ENCODE measurements around the gene CHADL. TPM values are rescaled to one million over a fixed set of nuclear protein-coding genes. Genes with fewer than 3 reads are reported as not detected.

The CHADL gene
- total and polyA plus RNA-seq, 2 of the 8 experiments (the other 6 are each of a cell fraction or from before 2014, with no cell fraction given): 0.78 to 1.4 TPM

DNA sequence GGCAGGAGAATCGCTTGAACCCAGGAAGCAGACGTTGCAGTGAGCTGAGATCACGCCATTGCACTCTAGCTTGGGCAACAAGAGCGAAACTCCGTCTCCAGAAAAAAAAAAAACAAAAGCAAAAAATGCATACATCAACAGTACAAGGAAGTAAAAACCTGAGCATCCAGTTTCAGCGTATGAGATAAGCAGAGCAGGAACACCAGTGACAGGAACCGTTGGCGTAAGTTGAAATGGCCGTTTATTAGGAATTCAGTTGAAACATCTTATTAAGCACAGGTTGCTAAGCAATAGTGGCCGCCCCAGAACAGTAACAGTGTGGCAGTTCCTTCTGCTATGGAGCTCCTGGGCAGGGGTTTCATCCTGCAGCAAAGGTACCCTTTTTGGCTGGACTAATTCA lies 39.6 kb downstream of the CHADL start:
- no peak overlapping the region for H2BK5ac ChIP-seq (ENCODE audit: low read depth, low read length)
- 89% methylated on average over 10 of the region's 10 CpGs; no CpG with 5 or more reads in 1 of the 2 experiments for WGBS, 2 experiments (ENCODE audit: extremely low coverage in 1 of 2, insufficient coverage in 1 of 2, insufficient read length in 1 of 2, insufficient replicate concordance in 2 of 2, low coverage in 1 of 2, low lambda C conversion rate in 2 of 2, missing lambda C conversion rate in 1 of 2)
- no peak overlapping the region for H3K4ac ChIP-seq (replicated peaks; ENCODE audit: insufficient read length, low read depth, low read length)
- H3K27ac ChIP-seq (ENCODE audit: low read depth, low read length): no peak overlapping the region
- no peak overlapping the region for H2BK120ac ChIP-seq (replicated peaks; ENCODE audit: low read depth, low read length)
- no peak overlapping the region for H2AK5ac ChIP-seq (ENCODE audit: low read depth, low read length)
- H3K9me3 ChIP-seq (ENCODE audit: insufficient read depth in 2 of 2, low read depth in 1 of 2, low read length in 1 of 2): no peaks in the 10 kb centered on the region
- peaks cover 0 to 20% (median 14%) of the 10 kb centered on the region in 4 experiments; a peak in 6 of 7 replicates for H3K27me3 ChIP-seq (replicated peaks in 1 of 4; ENCODE audit: control insufficient read depth in 3 of 4, extremely low read depth in 1 of 4, insufficient read depth in 3 of 4, low read length in 3 of 4)
- ChIA-PET POLR2A (ENCODE audit: partially characterized antibody) (interaction anchor here (1.3 to 1.4 kb wide), 2 partner anchors 11 to 25 kb away, joined by 4 to 5 read pairs; no protein-coding TSS in a partner anchor), CTCF (ENCODE audit: partially characterized antibody) (interaction anchor here (1.4 to 3.4 kb wide), 2 partner anchors 10 to 36 kb away, joined by 6 to 10 read pairs; no protein-coding TSS in a partner anchor)
- H4K20me1 ChIP-seq (replicated peaks in 1 of 2; ENCODE audit: control insufficient read depth in 1 of 2, insufficient read depth in 2 of 2, low read length in 2 of 2): no peaks in the 10 kb centered on the region
- DNase-seq (ENCODE audit: low read depth in 1 of 2, low spot score in 2 of 2): no peak
- no peak overlapping the region for H4K8ac ChIP-seq (ENCODE audit: extremely low read depth, insufficient read depth, low read length)
- H3K79me2 ChIP-seq (ENCODE audit: control insufficient read depth in 1 of 2, insufficient read depth in 2 of 2, low read length in 2 of 2): peaks cover 0 to 7% of the 10 kb centered on the region in 2 experiments; a peak in 2 of 4 replicates
- H3K79me1 ChIP-seq (ENCODE audit: low read depth, low read length): no peaks in the 10 kb centered on the region
- no peak overlapping the region for H2BK12ac ChIP-seq (ENCODE audit: low read depth, low read length)
- H3K36me3 ChIP-seq (ENCODE audit: control insufficient read depth in 2 of 4, insufficient read depth in 4 of 4, low read length in 3 of 4): no peaks in the 10 kb centered on the region
- H3K9ac ChIP-seq (replicated peaks in 1 of 4; ENCODE audit: extremely low read depth in 1 of 4, low read depth in 3 of 4, low read length in 3 of 4): no peak overlapping the region
- H3K23me2 ChIP-seq (ENCODE audit: low read depth, low read length): peaks cover 19% of the 10 kb centered on the region
- H3K4me3 ChIP-seq (ENCODE audit: extremely low read depth in 1 of 4, insufficient read depth in 2 of 4, low read depth in 3 of 4, low read length in 4 of 4): no peak overlapping the region
- H2BK15ac ChIP-seq (ENCODE audit: low read length): peak overlapping the region; percentile 12; the same call in 1 of the 2 replicates
- no peak overlapping the region for H3K23ac ChIP-seq (ENCODE audit: insufficient read length)
- no peak for FAIRE-seq
- no peak overlapping the region for H2AFZ ChIP-seq (ENCODE audit: low read length)
- H3K14ac ChIP-seq (ENCODE audit: insufficient read length): no peak overlapping the region
- H3K56ac ChIP-seq (replicated peaks; ENCODE audit: insufficient read length, low read depth, low read length): no peak overlapping the region
- no peak overlapping the region for H3K18ac ChIP-seq (ENCODE audit: extremely low read depth, low read length)
- no peak overlapping the region for H4K91ac ChIP-seq (replicated peaks; ENCODE audit: insufficient read length, low read length)
- H2BK20ac ChIP-seq (ENCODE audit: low read length): no peak overlapping the region
- H3K4me2 ChIP-seq (ENCODE audit: insufficient read depth in 1 of 2, low read depth in 2 of 2, low read length in 2 of 2): no peak overlapping the region
- H3K4me1 ChIP-seq (replicated peaks in 1 of 4; ENCODE audit: control insufficient read depth in 3 of 4, insufficient read depth in 4 of 4, low read length in 3 of 4): peaks cover 0 to 6% (median under 1%) of the 10 kb centered on the region in 4 experiments; a peak in 3 of 7 replicates
- H4K5ac ChIP-seq (ENCODE audit: insufficient read length, low read depth, low read length): no peak overlapping the region
- TF ChIP-seq HDAC6 (IDR thresholded peaks at IDR 0.05; ENCODE audit: low read depth, low read length) (no peak), PHF8 (conservative IDR thresholded peaks at IDR 0.05; ENCODE audit: low read depth, low read length) (no peak), KDM5A (IDR thresholded peaks at IDR 0.05; ENCODE audit: low read length) (no peak), POU5F1 (IDR thresholded peaks at IDR 0.05; ENCODE audit: low read depth, low read length) (no peak), JUND (IDR thresholded peaks at IDR 0.05; ENCODE audit: low read length) (no peak), RNF2 (IDR thresholded peaks at IDR 0.05; ENCODE audit: borderline replicate concordance, low read depth, low read length, missing control alignments, poor library complexity, severe bottlenecking) (no peak)
